Astrocyte (in vitro differentiated cells and primary cell): ENCODE measurements around the gene SGK1. TPM values are rescaled to one million over a fixed set of nuclear protein-coding genes. Genes with fewer than 3 reads are reported as not detected.

Experiments used
- DNase-seq: peaks from one replicate; pipeline ENCODE4 v3.0.0-alpha.2; 2010; ENCODE audit warnings: low read depth
- FAIRE-seq: peaks from 2 replicates; lab custom pipeline; 2011; peaks lifted over from hg19 to GRCh38; lab: Jason Lieb, UNC
- H2AFZ ChIP-seq: 2 replicates; pipeline ENCODE4 v1.6.0; 2012; ENCODE audit warnings: low read depth, low read length, inconsistent platforms
- H3K27ac ChIP-seq: 2 replicates; pipeline ENCODE4 v1.5.1; 2011; ENCODE audit warnings: low read depth, low read length, inconsistent platforms
- H3K27me3 ChIP-seq: 2 replicates; pipeline ENCODE4 v1.6.0; 2011; ENCODE audit warnings: low read length, inconsistent platforms; ENCODE audit not compliant: insufficient read depth
- H3K36me3 ChIP-seq: 2 replicates; pipeline ENCODE4 v1.5.1; 2011; ENCODE audit warnings: low read length, inconsistent platforms; ENCODE audit not compliant: insufficient read depth
- H3K4me1 ChIP-seq: 2 replicates; pipeline ENCODE4 v1.5.1; 2011; ENCODE audit warnings: low read length, inconsistent platforms; ENCODE audit not compliant: insufficient read depth
- H3K4me2 ChIP-seq: 2 replicates; pipeline ENCODE4 v1.6.0; 2012; ENCODE audit warnings: low read length, inconsistent platforms
- H3K4me3 ChIP-seq: 2 replicates; pipeline ENCODE4 v1.5.1; 2011; ENCODE audit warnings: low read depth, mild to moderate bottlenecking, low read length, inconsistent platforms; ENCODE audit not compliant: insufficient read depth
- H3K79me2 ChIP-seq: 2 replicates; pipeline ENCODE4 v1.6.0; 2012; ENCODE audit warnings: mild to moderate bottlenecking, low read length, inconsistent platforms; ENCODE audit not compliant: insufficient read depth
- H3K9ac ChIP-seq: 2 replicates; pipeline ENCODE4 v1.6.0; 2012; ENCODE audit warnings: mild to moderate bottlenecking, low read length, inconsistent platforms
- H3K9me3 ChIP-seq: 2 replicates; pipeline ENCODE4 v1.5.1; 2012; ENCODE audit warnings: low read depth, mild to moderate bottlenecking, low read length, inconsistent platforms; ENCODE audit not compliant: insufficient read depth
- H4K20me1 ChIP-seq: 2 replicates; pipeline ENCODE4 v1.6.0; 2012; ENCODE audit warnings: low read length, inconsistent platforms; ENCODE audit not compliant: insufficient read depth
- H3K27ac Mint-ChIP-seq: one replicate; pipeline ENCODE4 v1.8.0; 2021; ENCODE audit warnings: mild to moderate bottlenecking, mixed read lengths; ENCODE audit not compliant: unreplicated experiment
- H3K27me3 Mint-ChIP-seq: one replicate; pipeline ENCODE4 v1.8.0; 2021; ENCODE audit warnings: low read depth, mixed read lengths; ENCODE audit not compliant: unreplicated experiment
- H3K36me3 Mint-ChIP-seq: one replicate; pipeline ENCODE4 v1.8.0; 2021; ENCODE audit warnings: low read depth, mixed read lengths; ENCODE audit not compliant: unreplicated experiment
- H3K4me1 Mint-ChIP-seq: one replicate; pipeline ENCODE4 v1.8.0; 2021; ENCODE audit warnings: low read depth, mixed read lengths; ENCODE audit not compliant: unreplicated experiment
- H3K4me3 Mint-ChIP-seq: one replicate; pipeline ENCODE4 v1.8.0; 2021; ENCODE audit warnings: mild to moderate bottlenecking, moderate library complexity, mixed read lengths; ENCODE audit not compliant: unreplicated experiment
- H3K9me3 Mint-ChIP-seq: one replicate; pipeline ENCODE4 v1.8.0; 2021; ENCODE audit warnings: mild to moderate bottlenecking, mixed read lengths; ENCODE audit not compliant: unreplicated experiment
- EZH2 ChIP-seq: IDR thresholded peaks from 2 replicates; pipeline ENCODE4 v1.6.1; 2012; ENCODE audit warnings: mild to moderate bottlenecking, low read length, inconsistent platforms; ENCODE audit not compliant: insufficient read depth
- total RNA-seq: library from RNA; stranded (reverse); gene quantifications from 2 replicates; pipeline ENCODE4 v1.2.1, GENCODE V29; 2021
- TF ChIP-seq, protein P1 (sequence below): IDR thresholded peaks from 2 replicates; pipeline ENCODE4 v1.5.1; 2011; ENCODE audit warnings: low read depth, mild to moderate bottlenecking, inconsistent platforms, low read length, moderate library complexity; ENCODE audit not compliant: insufficient read depth

Gene SGK1
- total RNA-seq, 1 donor from 2014 or later: 117 TPM

- no peaks in the 10 kb centered on the region for H3K36me3 Mint-ChIP-seq
- H3K27me3 Mint-ChIP-seq: peaks cover 2% of the 10 kb centered on the region
- FAIRE-seq (no peak), DNase-seq (no peak)
- no peak overlapping the region for H3K4me3 ChIP-seq
- no peak overlapping the region for H3K4me3 Mint-ChIP-seq
- TF ChIP-seq EZH2: no peak
- TF ChIP-seq, protein P1, sequence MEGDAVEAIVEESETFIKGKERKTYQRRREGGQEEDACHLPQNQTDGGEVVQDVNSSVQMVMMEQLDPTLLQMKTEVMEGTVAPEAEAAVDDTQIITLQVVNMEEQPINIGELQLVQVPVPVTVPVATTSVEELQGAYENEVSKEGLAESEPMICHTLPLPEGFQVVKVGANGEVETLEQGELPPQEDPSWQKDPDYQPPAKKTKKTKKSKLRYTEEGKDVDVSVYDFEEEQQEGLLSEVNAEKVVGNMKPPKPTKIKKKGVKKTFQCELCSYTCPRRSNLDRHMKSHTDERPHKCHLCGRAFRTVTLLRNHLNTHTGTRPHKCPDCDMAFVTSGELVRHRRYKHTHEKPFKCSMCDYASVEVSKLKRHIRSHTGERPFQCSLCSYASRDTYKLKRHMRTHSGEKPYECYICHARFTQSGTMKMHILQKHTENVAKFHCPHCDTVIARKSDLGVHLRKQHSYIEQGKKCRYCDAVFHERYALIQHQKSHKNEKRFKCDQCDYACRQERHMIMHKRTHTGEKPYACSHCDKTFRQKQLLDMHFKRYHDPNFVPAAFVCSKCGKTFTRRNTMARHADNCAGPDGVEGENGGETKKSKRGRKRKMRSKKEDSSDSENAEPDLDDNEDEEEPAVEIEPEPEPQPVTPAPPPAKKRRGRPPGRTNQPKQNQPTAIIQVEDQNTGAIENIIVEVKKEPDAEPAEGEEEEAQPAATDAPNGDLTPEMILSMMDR: no peak
- no peak overlapping the region for H2AFZ ChIP-seq
- no peak overlapping the region for H3K27ac ChIP-seq
- H3K27ac Mint-ChIP-seq: no peak overlapping the region
- H3K9me3 ChIP-seq: no peaks in the 10 kb centered on the region
- no peaks in the 10 kb centered on the region for H3K79me2 ChIP-seq
- H3K4me2 ChIP-seq: no peak overlapping the region
- no peaks in the 10 kb centered on the region for H3K9me3 Mint-ChIP-seq
- H3K36me3 ChIP-seq: no peaks in the 10 kb centered on the region
- H4K20me1 ChIP-seq: no peaks in the 10 kb centered on the region
- H3K4me1 ChIP-seq: no peaks in the 10 kb centered on the region
- no peaks in the 10 kb centered on the region for H3K27me3 ChIP-seq
- H3K4me1 Mint-ChIP-seq: peaks cover 3% of the 10 kb centered on the region
- H3K9ac ChIP-seq: no peak overlapping the region
Measured at GRCh38 chr6:134272374-134272773, 45.5 kb downstream of the SGK1 start.

- FAIRE-seq (no peak), DNase-seq (no peak)
- Histone ChIP-seq H3K9ac (no peak overlapping the region), H3K27me3 (no peaks in the 10 kb centered on the region), H3K4me1 (no peaks in the 10 kb centered on the region), H3K9me3 (no peaks in the 10 kb centered on the region), H3K36me3 (no peaks in the 10 kb centered on the region), H4K20me1 (no peaks in the 10 kb centered on the region), H3K27ac (no peak overlapping the region), H2AFZ (peak overlapping the region; percentile 64), H3K79me2 (no peaks in the 10 kb centered on the region), H3K4me3 (no peak overlapping the region), H3K4me2 (no peak overlapping the region)
- Mint-ChIP-seq H3K36me3 (no peaks in the 10 kb centered on the region), H3K27me3 (peaks cover under 1% of the 10 kb centered on the region), H3K4me1 (peaks cover 3% of the 10 kb centered on the region), H3K9me3 (no peaks in the 10 kb centered on the region), H3K27ac (no peak overlapping the region), H3K4me3 (no peak overlapping the region)
- TF ChIP-seq, protein P1: no peak
- TF ChIP-seq EZH2: no peak
Measured at GRCh38 chr6:134267917-134268361, 50.0 kb downstream of the SGK1 start.

- H3K27ac Mint-ChIP-seq: no peak overlapping the region
- Histone ChIP-seq H3K9me3 (no peaks in the 10 kb centered on the region), H3K4me1 (no peaks in the 10 kb centered on the region), H3K4me2 (no peak overlapping the region), H3K27me3 (no peaks in the 10 kb centered on the region), H3K4me3 (no peak overlapping the region), H4K20me1 (no peaks in the 10 kb centered on the region), H3K79me2 (no peaks in the 10 kb centered on the region), H3K27ac (no peak overlapping the region), H3K36me3 (no peaks in the 10 kb centered on the region), H2AFZ (no peak overlapping the region), H3K9ac (no peak overlapping the region)
- FAIRE-seq (no peak), DNase-seq (no peak)
- TF ChIP-seq, protein P1: no peak
- TF ChIP-seq EZH2: no peak
- no peak overlapping the region for H3K4me3 Mint-ChIP-seq
- no peaks in the 10 kb centered on the region for H3K9me3 Mint-ChIP-seq
- no peaks in the 10 kb centered on the region for H3K36me3 Mint-ChIP-seq
- H3K27me3 Mint-ChIP-seq: no peaks in the 10 kb centered on the region
- H3K4me1 Mint-ChIP-seq: peaks cover 3% of the 10 kb centered on the region
Measured at GRCh38 chr6:134266776-134267175, 51.1 kb downstream of the SGK1 start.
